Fibroblast of lung (primary cell): ENCODE results near the gene PEDS1. TPM values are rescaled to one million over a fixed set of nuclear protein-coding genes. Genes with fewer than 3 reads are reported as not detected.

Experiments
- DNase-seq, 2 donors: peaks; one replicate each; pipeline versions ENCODE4 v3.0.0 to v3.0.0-alpha.2; 2010; ENCODE audit warnings: low read depth in 2 of 2
- H2AFZ ChIP-seq: 2 replicates; pipeline ENCODE4 v1.5.1; 2012; ENCODE audit warnings: low read length, control low read depth, inconsistent platforms
- H3K27ac ChIP-seq: 2 replicates; pipeline ENCODE4 v1.5.1; 2011; ENCODE audit warnings: low read length, control low read depth; ENCODE audit not compliant: insufficient read depth
- H3K27me3 ChIP-seq: 2 replicates; pipeline ENCODE4 v1.5.1; 2011; ENCODE audit warnings: mild to moderate bottlenecking, low read length; ENCODE audit not compliant: control insufficient read depth, insufficient read depth
- H3K36me3 ChIP-seq: 2 replicates; pipeline ENCODE4 v1.5.1; 2011; ENCODE audit warnings: low read length; ENCODE audit not compliant: control insufficient read depth, insufficient read depth
- H3K4me1 ChIP-seq: 2 replicates; pipeline ENCODE4 v1.5.1; 2011; ENCODE audit warnings: low read length; ENCODE audit not compliant: control insufficient read depth, insufficient read depth; ENCODE audit errors: extremely low read depth
- H3K4me2 ChIP-seq: 2 replicates; pipeline ENCODE4 v1.5.1; 2011; ENCODE audit warnings: low read length, control low read depth; ENCODE audit not compliant: insufficient read depth; ENCODE audit errors: extremely low read depth
- H3K4me3 ChIP-seq, 4 experiments: fragments of 200-600 bp in 1 of 4; sonication (generic) in 1 of 4; replicated peaks in 1 of 4; 2 replicates each; pipeline ENCODE4 v1.5.1; 2011 to 2016; ENCODE audit warnings: low read length in 4 of 4, low read depth in 3 of 4, mild to moderate bottlenecking in 3 of 4, control low read depth in 2 of 4, inconsistent platforms in 1 of 4, mixed read lengths in 1 of 4; ENCODE audit not compliant: insufficient read depth in 1 of 4; ENCODE audit errors: control extremely low read depth in 1 of 4
- H3K79me2 ChIP-seq: 2 replicates; pipeline ENCODE4 v1.5.1; 2012; ENCODE audit warnings: mild to moderate bottlenecking, low read length, inconsistent platforms; ENCODE audit not compliant: control insufficient read depth, insufficient read depth
- H3K9ac ChIP-seq: 2 replicates; pipeline ENCODE4 v1.5.1; 2011; ENCODE audit warnings: mild to moderate bottlenecking, low read length, control low read depth; ENCODE audit not compliant: insufficient read depth
- H3K9me3 ChIP-seq: 2 replicates; pipeline ENCODE4 v1.5.1; 2012; ENCODE audit warnings: low read depth, low read length; ENCODE audit not compliant: control insufficient read depth, insufficient read depth
- H4K20me1 ChIP-seq: 2 replicates; pipeline ENCODE4 v1.5.1; 2011; ENCODE audit warnings: low read length; ENCODE audit not compliant: control insufficient read depth, insufficient read depth; ENCODE audit errors: extremely low read depth
- EZH2 ChIP-seq: IDR thresholded peaks from 2 replicates; pipeline ENCODE4 v1.5.1; 2012; ENCODE audit warnings: low read length, control low read depth, mild to moderate bottlenecking; ENCODE audit errors: missing control alignments
- polyA plus RNA-seq, 2 donors: library from polyadenylated mRNA; depleted of rRNA in 1 of 2; stranded (reverse) in 1 of 2; unstranded in 1 of 2; fragments of >200 nt; gene quantifications; 2 replicates each; pipeline ENCODE4 v1.2.1, GENCODE V29; 2011 to 2012; ENCODE audit warnings: missing spikeins in 1 of 2
- total RNA-seq: library from RNA; depleted of rRNA; stranded (reverse); fragments of >200 nt; gene quantifications from 2 replicates; pipeline ENCODE4 v1.2.1, GENCODE V29; 2014
- TF ChIP-seq, protein P1 (sequence below), 2 donors: IDR thresholded peaks in 1 of 2; conservative IDR thresholded peaks in 1 of 2; 1 replicate in 1 of 2; 2 replicates in 1 of 2; pipeline ENCODE4 v1.5.1; 2011 to 2012; ENCODE audit warnings: low read length in 2 of 2, control low read depth in 1 of 2, inconsistent platforms in 1 of 2, low read depth in 1 of 2, mild to moderate bottlenecking in 1 of 2

PEDS1 gene
- total and polyA plus RNA-seq, 2 donors (not counting 1 experiment from before 2014, with no cell fraction given), result 8.3 to 56.9 TPM

DNA sequence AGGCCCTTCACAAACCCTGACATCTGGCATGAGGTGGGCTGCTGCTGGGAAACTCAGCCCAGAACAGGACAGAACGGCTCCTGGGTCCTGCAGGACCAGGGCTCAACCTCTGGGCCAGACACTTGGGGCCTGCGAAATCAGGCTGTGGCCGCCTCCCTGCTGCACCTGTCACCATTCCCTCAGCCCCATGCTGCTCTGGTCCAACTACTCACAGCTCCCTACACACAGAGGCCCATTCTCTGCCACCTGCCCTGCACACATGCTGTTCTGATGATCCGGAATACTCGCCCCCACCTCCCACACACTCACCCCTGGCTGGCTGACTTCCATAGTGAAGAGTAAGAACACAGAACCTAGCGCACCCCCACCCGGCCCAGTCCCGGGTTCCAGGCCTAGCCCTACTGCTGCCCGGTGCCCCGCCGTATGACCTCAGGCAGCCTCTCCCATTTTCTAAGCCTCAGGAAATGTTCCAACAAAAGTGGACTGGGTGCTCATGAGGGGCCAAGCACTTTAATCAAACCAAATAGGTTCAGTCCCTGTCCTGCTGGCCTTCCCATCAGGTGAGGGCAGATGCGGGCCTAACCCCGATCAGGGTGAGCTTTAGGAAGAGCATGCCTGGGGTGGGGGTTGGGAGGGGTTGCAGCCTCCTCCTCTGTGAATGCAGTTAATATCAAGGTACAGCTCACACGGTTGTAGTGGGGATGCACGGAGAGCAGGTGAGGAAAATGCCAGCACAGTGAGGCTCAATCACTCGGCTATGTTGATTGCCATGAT is 3.9 kb downstream of the PEDS1 start:
- Histone ChIP-seq H3K4me3 (peak overlapping the region in 1 of 4 experiments; percentile 10), H3K9me3 (no peaks in the 10 kb centered on the region), H3K79me2 (peaks cover 76% of the 10 kb centered on the region), H2AFZ (no peak overlapping the region), H3K36me3 (peaks cover 20% of the 10 kb centered on the region), H3K9ac (no peak overlapping the region), H3K4me2 (peak overlapping the region; percentile 42), H4K20me1 (no peaks in the 10 kb centered on the region), H3K4me1 (peaks cover 26% of the 10 kb centered on the region), H3K27me3 (no peaks in the 10 kb centered on the region), H3K27ac (no peak overlapping the region)
- TF ChIP-seq, protein P1, sequence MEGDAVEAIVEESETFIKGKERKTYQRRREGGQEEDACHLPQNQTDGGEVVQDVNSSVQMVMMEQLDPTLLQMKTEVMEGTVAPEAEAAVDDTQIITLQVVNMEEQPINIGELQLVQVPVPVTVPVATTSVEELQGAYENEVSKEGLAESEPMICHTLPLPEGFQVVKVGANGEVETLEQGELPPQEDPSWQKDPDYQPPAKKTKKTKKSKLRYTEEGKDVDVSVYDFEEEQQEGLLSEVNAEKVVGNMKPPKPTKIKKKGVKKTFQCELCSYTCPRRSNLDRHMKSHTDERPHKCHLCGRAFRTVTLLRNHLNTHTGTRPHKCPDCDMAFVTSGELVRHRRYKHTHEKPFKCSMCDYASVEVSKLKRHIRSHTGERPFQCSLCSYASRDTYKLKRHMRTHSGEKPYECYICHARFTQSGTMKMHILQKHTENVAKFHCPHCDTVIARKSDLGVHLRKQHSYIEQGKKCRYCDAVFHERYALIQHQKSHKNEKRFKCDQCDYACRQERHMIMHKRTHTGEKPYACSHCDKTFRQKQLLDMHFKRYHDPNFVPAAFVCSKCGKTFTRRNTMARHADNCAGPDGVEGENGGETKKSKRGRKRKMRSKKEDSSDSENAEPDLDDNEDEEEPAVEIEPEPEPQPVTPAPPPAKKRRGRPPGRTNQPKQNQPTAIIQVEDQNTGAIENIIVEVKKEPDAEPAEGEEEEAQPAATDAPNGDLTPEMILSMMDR (conservative IDR thresholded peaks at IDR 0.05 in 1 of 2, IDR thresholded peaks at IDR 0.05 in 1 of 2; ENCODE audit: low read depth in 1 of 2, low read length in 2 of 2), result no peak
- TF ChIP-seq EZH2, result no peak
- DNase-seq, result no peak

DNA sequence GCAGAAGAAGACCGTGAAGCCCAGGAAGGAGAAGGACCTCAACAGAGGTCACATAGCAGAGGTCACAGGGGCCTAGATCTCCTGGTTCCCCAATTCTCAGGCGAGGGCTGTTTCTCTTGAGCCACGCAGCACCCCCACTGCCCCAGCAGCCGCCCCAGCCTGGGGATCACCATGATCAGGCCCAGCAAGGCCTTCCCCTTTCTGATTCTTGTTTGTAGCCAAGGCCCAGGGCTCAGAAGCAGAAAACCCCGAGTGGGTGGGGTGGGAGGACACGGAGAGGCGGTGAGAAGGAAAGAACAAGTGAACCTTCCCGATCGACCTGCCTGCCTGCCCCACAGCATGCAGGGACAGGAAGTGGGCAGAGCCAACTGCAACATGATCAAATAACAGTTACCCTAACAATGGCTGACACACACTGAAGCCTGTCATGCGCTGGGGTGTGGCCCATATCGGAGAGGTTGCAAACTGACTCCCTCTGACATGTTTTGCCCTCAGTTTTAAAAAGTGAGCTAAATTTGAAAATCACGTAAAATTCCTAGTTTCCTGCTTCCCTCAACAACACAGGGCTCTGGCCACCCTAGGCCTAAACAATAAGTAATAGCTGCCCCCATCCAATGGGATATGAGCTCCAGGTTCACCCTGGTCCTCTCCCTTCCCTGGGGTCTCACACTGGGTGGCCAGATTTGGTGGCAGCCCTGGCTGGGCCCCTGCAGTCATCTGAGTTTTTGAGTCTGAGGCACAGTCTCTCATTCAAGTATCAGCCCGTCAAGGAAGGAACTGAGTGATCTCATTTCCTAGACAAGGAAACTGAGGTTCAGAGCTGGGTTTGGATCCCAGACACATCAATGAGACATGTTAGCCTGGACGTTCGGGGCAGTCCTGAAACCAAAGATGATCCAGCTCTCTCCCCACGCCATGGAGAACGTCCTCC is 6.5 kb downstream of the PEDS1 start:
- H3K4me2 ChIP-seq, result peak overlapping the region; percentile 26
- H2AFZ ChIP-seq, result no peak overlapping the region
- H3K36me3 ChIP-seq, result peaks cover 28% of the 10 kb centered on the region
- DNase-seq, result peak; percentile 34 to 55
- peaks cover 76% of the 10 kb centered on the region for H3K79me2 ChIP-seq
- H3K27ac ChIP-seq, result peak overlapping the region; percentile 38
- H3K9ac ChIP-seq, result no peak overlapping the region
- TF ChIP-seq EZH2, result no peak
- TF ChIP-seq, protein P1 (conservative IDR thresholded peaks at IDR 0.05 in 1 of 2, IDR thresholded peaks at IDR 0.05 in 1 of 2; ENCODE audit: low read depth in 1 of 2, low read length in 2 of 2), result no peak
- no peaks in the 10 kb centered on the region for H3K27me3 ChIP-seq
- no peak overlapping the region for H3K4me3 ChIP-seq
- H3K4me1 ChIP-seq, result peaks cover 21% of the 10 kb centered on the region
- no peaks in the 10 kb centered on the region for H4K20me1 ChIP-seq
- no peaks in the 10 kb centered on the region for H3K9me3 ChIP-seq

DNA sequence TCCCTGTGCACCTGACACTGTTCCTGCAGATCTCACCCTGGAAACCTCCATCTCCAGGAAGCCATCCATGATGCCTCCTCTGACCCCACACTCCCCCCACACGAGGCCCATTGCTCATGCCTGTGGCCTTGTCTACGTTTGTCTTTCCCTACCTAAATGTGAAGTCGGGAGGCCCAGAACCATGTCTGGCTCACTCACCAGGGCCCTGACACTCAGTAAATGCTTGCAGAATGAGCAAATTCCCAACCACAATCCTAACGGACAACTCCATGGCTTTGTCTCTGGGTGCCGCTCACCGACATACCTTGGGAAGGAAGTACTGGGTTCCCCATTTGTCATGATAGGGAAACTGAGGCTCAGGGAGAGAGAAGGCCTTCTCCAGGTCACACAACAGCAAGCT is 7.3 kb downstream of the PEDS1 start:
- no peaks in the 10 kb centered on the region for H3K27me3 ChIP-seq
- H3K9me3 ChIP-seq, result no peaks in the 10 kb centered on the region
- no peak overlapping the region for H3K9ac ChIP-seq
- H3K79me2 ChIP-seq, result peaks cover 75% of the 10 kb centered on the region
- TF ChIP-seq, protein P1 (conservative IDR thresholded peaks at IDR 0.05 in 1 of 2, IDR thresholded peaks at IDR 0.05 in 1 of 2; ENCODE audit: low read depth in 1 of 2, low read length in 2 of 2), result no peak
- no peak for TF ChIP-seq EZH2
- H3K4me2 ChIP-seq, result peak overlapping the region; percentile 15
- no peaks in the 10 kb centered on the region for H4K20me1 ChIP-seq
- H3K4me1 ChIP-seq, result peaks cover 21% of the 10 kb centered on the region
- peak in 1 of 2 donors; percentile 79 for DNase-seq
- H3K4me3 ChIP-seq, result no peak overlapping the region
- no peak overlapping the region for H3K27ac ChIP-seq
- no peak overlapping the region for H2AFZ ChIP-seq
- peaks cover 30% of the 10 kb centered on the region for H3K36me3 ChIP-seq
